GM23338 (cell line): ENCODE measurements around the gene LPIN1. TPM values are rescaled to one million over a fixed set of nuclear protein-coding genes. Genes with fewer than 3 reads are reported as not detected.

Source experiments
- ATAC-seq: fragments of 200-7000 bp; cut with Tn5 transposase; 3 replicates; pipeline ENCODE4 v1.9.1; 2020
- DNase-seq: peaks from one replicate; pipeline ENCODE4 v3.0.0-alpha.2; 2015; ENCODE audit warnings: low spot score
- H2AFZ ChIP-seq: fragments of 200-600 bp; sonication (generic); 2 replicates; pipeline ENCODE4 v1.8.0; 2016; ENCODE audit warnings: antibody characterized with exemption, mild to moderate bottlenecking, moderate library complexity
- H3F3A ChIP-seq: fragments of 200-600 bp; sonication (generic); replicated peaks from 2 replicates; pipeline ENCODE4 v1.8.0; 2017; ENCODE audit warnings: antibody characterized with exemption, mixed run types, low read depth
- H3K27ac ChIP-seq: fragments of 200-600 bp; sonication (generic); 2 replicates; pipeline ENCODE4 v1.6.1; 2016; ENCODE audit warnings: low read depth
- H3K27me3 ChIP-seq: fragments of 200-600 bp; sonication (generic); 2 replicates; pipeline ENCODE4 v1.8.0; 2016; ENCODE audit warnings: mild to moderate bottlenecking, mixed run types, moderate library complexity; ENCODE audit not compliant: insufficient read depth
- H3K36me3 ChIP-seq: fragments of 200-600 bp; sonication (generic); 2 replicates; pipeline ENCODE4 v1.8.0; 2016; ENCODE audit warnings: mild to moderate bottlenecking; ENCODE audit not compliant: insufficient read depth
- H3K4me1 ChIP-seq: fragments of 200-600 bp; sonication (generic); 2 replicates; pipeline ENCODE4 v1.8.0; 2016; ENCODE audit warnings: mild to moderate bottlenecking, moderate library complexity; ENCODE audit not compliant: insufficient read depth
- H3K4me2 ChIP-seq: fragments of 200-600 bp; sonication (generic); 2 replicates; pipeline ENCODE4 v1.7.1; 2017; ENCODE audit warnings: mixed run types
- H3K4me3 ChIP-seq: fragments of 200-600 bp; sonication (generic); 2 replicates; pipeline ENCODE4 v1.6.1; 2016; ENCODE audit warnings: mixed run types
- H3K79me2 ChIP-seq: fragments of 200-600 bp; sonication (generic); replicated peaks from 2 replicates; pipeline ENCODE4 v1.8.0; 2017; ENCODE audit warnings: mild to moderate bottlenecking; ENCODE audit not compliant: insufficient read depth
- H3K9me2 ChIP-seq: fragments of 200-600 bp; sonication (generic); 2 replicates; pipeline ENCODE4 v1.8.0; 2017; ENCODE audit not compliant: insufficient read depth
- H4K20me1 ChIP-seq: fragments of 200-600 bp; sonication (generic); replicated peaks from 2 replicates; pipeline ENCODE4 v1.8.0; 2017; ENCODE audit warnings: mild to moderate bottlenecking; ENCODE audit not compliant: insufficient read depth
- H3K27ac Mint-ChIP-seq: 2 replicates; pipeline ENCODE4 v1.8.0; 2020; ENCODE audit warnings: inconsistent platforms, mild to moderate bottlenecking, moderate library complexity, mixed read lengths
- H3K27me3 Mint-ChIP-seq: 3 replicates; pipeline ENCODE4 v1.8.0; 2022; ENCODE audit warnings: low read depth, mild to moderate bottlenecking, moderate library complexity, mixed read lengths, inconsistent platforms; ENCODE audit not compliant: insufficient read depth, poor library complexity
- H3K36me3 Mint-ChIP-seq: 3 replicates; pipeline ENCODE4 v1.8.0; 2021; ENCODE audit warnings: low read depth, mild to moderate bottlenecking, inconsistent platforms, moderate library complexity, mixed read lengths
- H3K4me1 Mint-ChIP-seq: 3 replicates; pipeline ENCODE4 v1.8.0; 2020; ENCODE audit warnings: mild to moderate bottlenecking, inconsistent platforms, mixed read lengths
- H3K4me3 Mint-ChIP-seq: 3 replicates; pipeline ENCODE4 v1.8.0; 2021; ENCODE audit warnings: moderate library complexity, mild to moderate bottlenecking, inconsistent platforms, mixed read lengths
- H3K9me3 Mint-ChIP-seq: 3 replicates; pipeline ENCODE4 v1.8.0; 2020; ENCODE audit warnings: moderate library complexity, mild to moderate bottlenecking, inconsistent platforms, mixed read lengths
- CREB1 ChIP-seq: fragments of 250-450 bp; sonication (Bioruptor Pico); IDR thresholded peaks from 2 replicates; pipeline ENCODE4 v1.5.0; 2020; ENCODE audit warnings: low read depth, mild to moderate bottlenecking, moderate library complexity
- CTCF ChIP-seq, 2 experiments: fragments of 200-600 bp in 1 of 2; sonication (generic) in 1 of 2; conservative IDR thresholded peaks; 2 replicates each; pipeline versions ENCODE4 v1.5.1 to v1.6.1; 2016 to 2017; ENCODE audit warnings: antibody characterized with exemption in 2 of 2, low read depth in 2 of 2, mild to moderate bottlenecking in 2 of 2, moderate library complexity in 1 of 2
- ETS1 ChIP-seq: IDR thresholded peaks from 2 replicates; pipeline ENCODE4 v1.6.1; 2016; ENCODE audit warnings: antibody characterized with exemption
- EZH2 ChIP-seq: fragments of 200-600 bp; sonication (generic); IDR thresholded peaks from one replicate; pipeline ENCODE4 v1.8.0; 2017; ENCODE audit warnings: antibody characterized with exemption, mild to moderate bottlenecking, low read depth; ENCODE audit not compliant: unreplicated experiment
- EZH2phosphoT487 ChIP-seq: fragments of 200-600 bp; sonication (generic); IDR thresholded peaks from one replicate; pipeline ENCODE4 v1.8.1; 2018; ENCODE audit warnings: antibody characterized with exemption; ENCODE audit not compliant: unreplicated experiment
- JUNB ChIP-seq: IDR thresholded peaks from one replicate; pipeline ENCODE4 v1.6.1; 2016; ENCODE audit warnings: antibody characterized with exemption; ENCODE audit not compliant: unreplicated experiment
- NANOG ChIP-seq: IDR thresholded peaks from 2 replicates; pipeline ENCODE4 v1.6.1; 2016; ENCODE audit warnings: antibody characterized with exemption, borderline replicate concordance
- POLR2AphosphoS5 ChIP-seq: IDR thresholded peaks from 2 replicates; pipeline ENCODE4 v1.6.1; 2016; ENCODE audit warnings: antibody characterized with exemption, low read depth
- REST ChIP-seq: IDR thresholded peaks from one replicate; pipeline ENCODE4 v1.6.1; 2018; ENCODE audit warnings: antibody characterized with exemption; ENCODE audit not compliant: unreplicated experiment
- STAT1 ChIP-seq: IDR thresholded peaks from one replicate; pipeline ENCODE4 v1.6.1; 2016; ENCODE audit warnings: antibody characterized with exemption; ENCODE audit not compliant: unreplicated experiment
- ZNF114 ChIP-seq: fragments of 250-450 bp; sonication (Bioruptor Pico); IDR thresholded peaks from 2 replicates; pipeline ENCODE4 v1.5.0; 2020; ENCODE audit warnings: mild to moderate bottlenecking, moderate library complexity
- ZNF331 ChIP-seq: fragments of 250-450 bp; sonication (Bioruptor Pico); IDR thresholded peaks from 2 replicates; pipeline ENCODE4 v1.5.0; 2020; ENCODE audit warnings: low read depth, mild to moderate bottlenecking, moderate library complexity
- ZNF462 ChIP-seq: fragments of 250-450 bp; sonication (Bioruptor Pico); IDR thresholded peaks from 2 replicates; pipeline ENCODE4 v1.5.0; 2020; ENCODE audit warnings: mild to moderate bottlenecking, moderate library complexity
- polyA plus RNA-seq: library from polyadenylated mRNA; unstranded; fragments of >200 nt; fragmentation: Nextera tagmentation; extraction: Ambion mirVana; gene quantifications from 2 replicates; pipeline ENCODE4 v1.2.1, GENCODE V29; 2016
- total RNA-seq: library from RNA; depleted of rRNA; stranded (reverse); fragments of >200 nt; shearing (Covaris generic); gene quantifications from 2 replicates; pipeline ENCODE4 v1.2.3, GENCODE V29; 2014

The LPIN1 gene
- total and polyA plus RNA-seq, 2 experiments from 2014 or later, result 4.4 to 9.5 TPM

GRCh38 chr2:11865378-11865777 lies 118.9 kb downstream of the LPIN1 start:
- peaks cover 7% of the 10 kb centered on the region for H3K9me3 Mint-ChIP-seq
- H3K4me3 ChIP-seq, result no peak overlapping the region
- H3K79me2 ChIP-seq, result no peaks in the 10 kb centered on the region
- H3K4me1 ChIP-seq, result peaks cover 6% of the 10 kb centered on the region
- H3K27ac Mint-ChIP-seq, result no peak overlapping the region
- H3K4me3 Mint-ChIP-seq, result no peak overlapping the region
- H2AFZ ChIP-seq, result no peak overlapping the region
- H3K4me2 ChIP-seq, result no peak overlapping the region
- peaks cover 7% of the 10 kb centered on the region; the same call in 2 of the 3 replicates for H3K36me3 Mint-ChIP-seq
- H3K27ac ChIP-seq, result no peak overlapping the region
- H4K20me1 ChIP-seq, result no peaks in the 10 kb centered on the region
- no peak for ATAC-seq
- peaks cover 2% of the 10 kb centered on the region for H3K27me3 Mint-ChIP-seq
- TF ChIP-seq POLR2AphosphoS5 (no peak), JUNB (no peak), STAT1 (no peak), EZH2 (no peak), CREB1 (CRISPR knock-in tag) (no peak), ZNF331 (CRISPR knock-in tag) (no peak), ZNF114 (CRISPR knock-in tag) (no peak), CTCF (conservative IDR thresholded peaks at IDR 0.05; ENCODE audit: low read depth in 2 of 2) (no peak), ETS1 (no peak), REST (no peak), EZH2phosphoT487 (no peak), NANOG (no peak), ZNF462 (CRISPR knock-in tag) (no peak)
- H3K36me3 ChIP-seq, result no peaks in the 10 kb centered on the region
- no peak for DNase-seq
- peaks cover 23% of the 10 kb centered on the region for H3K4me1 Mint-ChIP-seq
- H3K9me2 ChIP-seq, result no peaks in the 10 kb centered on the region
- H3K27me3 ChIP-seq, result no peaks in the 10 kb centered on the region
- no peaks in the 10 kb centered on the region for H3F3A ChIP-seq
